ENCODE measurements around the gene MYLK.

Gene MYLK

DNA sequence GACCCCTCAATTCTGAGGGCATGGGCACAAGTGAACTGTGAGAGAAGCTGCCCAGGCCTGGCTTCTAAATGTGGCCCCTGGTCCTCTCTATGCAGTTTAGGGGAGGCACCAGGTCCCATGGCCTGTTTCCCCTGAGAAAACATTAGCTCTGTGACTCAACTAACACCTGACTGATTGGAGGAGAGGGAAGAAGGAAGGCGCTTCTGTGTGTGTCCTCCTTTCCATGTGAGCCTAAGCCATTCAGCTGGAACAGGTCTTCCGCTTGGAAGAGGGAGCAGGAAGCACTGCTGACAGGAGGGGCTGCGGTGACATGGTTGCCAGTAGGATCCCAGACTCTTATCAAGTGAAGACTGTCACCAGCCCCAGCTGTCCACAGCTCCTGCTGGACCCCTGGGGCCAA lies 79.5 kb downstream of the MYLK start:
- TF ChIP-seq CTCF (IDR thresholded peaks at IDR 0.05; ENCODE audit: extremely low read depth, missing control alignments), result no peak
- no peak for DNase-seq (ENCODE audit: low spot score)

DNA sequence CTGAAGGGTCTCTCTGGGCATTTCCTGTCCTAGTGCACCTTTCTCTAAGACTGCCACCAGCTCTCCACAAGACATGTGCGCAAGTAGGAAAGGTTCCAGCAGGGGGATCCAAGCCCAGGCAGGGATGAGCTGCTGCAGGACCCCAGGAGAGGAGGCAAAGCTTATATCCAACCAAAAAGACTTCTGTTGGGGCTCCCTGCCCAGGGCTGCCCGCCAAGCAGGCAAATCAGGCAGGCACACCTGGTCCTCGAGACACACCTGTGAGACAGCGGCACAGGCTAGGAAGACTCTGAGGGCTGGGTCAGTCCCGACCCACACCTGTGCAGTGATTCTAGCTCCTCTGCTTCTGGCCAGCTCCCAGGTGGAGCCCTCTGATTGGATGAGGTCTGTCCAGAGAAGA lies 80.6 kb downstream of the MYLK start:
- DNase-seq (ENCODE audit: low spot score), result no peak
- TF ChIP-seq CTCF (IDR thresholded peaks at IDR 0.05; ENCODE audit: extremely low read depth, missing control alignments), result no peak

- DNase-seq (ENCODE audit: low spot score), result no peak
- TF ChIP-seq CTCF (IDR thresholded peaks at IDR 0.05; ENCODE audit: extremely low read depth, missing control alignments), result no peak
These were observed 82.0 kb downstream of the MYLK start for GRCh38 chr3:123802007-123802625.

DNA sequence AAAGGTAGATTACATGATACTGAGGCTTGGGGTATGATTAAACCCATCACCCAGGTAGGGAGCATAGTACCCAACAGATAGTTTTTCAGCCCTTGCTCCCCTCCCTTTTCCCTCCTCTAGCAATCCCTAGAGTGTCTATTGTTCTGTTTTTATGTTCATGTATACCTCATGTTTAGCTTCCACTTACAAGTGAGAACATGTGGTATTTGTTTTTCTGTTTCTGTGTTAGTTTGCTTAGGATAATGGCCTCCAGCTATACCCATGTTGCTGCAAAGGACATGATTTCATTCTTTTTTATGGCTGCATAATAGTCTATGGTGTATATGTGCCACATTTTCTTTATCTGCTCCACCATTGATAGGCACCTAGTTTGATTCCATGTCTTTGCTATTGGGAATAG lies 82.7 kb downstream of the MYLK start:
- no peak for TF ChIP-seq CTCF (IDR thresholded peaks at IDR 0.05; ENCODE audit: extremely low read depth, missing control alignments)

GRCh38 chr3:123800362-123800682 lies 83.8 kb downstream of the MYLK start:
- no peak for DNase-seq (ENCODE audit: low spot score)
- no peak for TF ChIP-seq CTCF (IDR thresholded peaks at IDR 0.05; ENCODE audit: extremely low read depth, missing control alignments)

More for the DNA sequence above, 82.7 kb downstream of the MYLK start:
- no peak for DNase-seq (ENCODE audit: low spot score)

GRCh38 chr3:123799544-123800361 lies 84.4 kb downstream of the MYLK start:
- DNase-seq (ENCODE audit: low spot score), result no peak
- TF ChIP-seq CTCF (IDR thresholded peaks at IDR 0.05; ENCODE audit: extremely low read depth, missing control alignments), result no peak

GRCh38 chr3:123798550-123798949 lies 85.6 kb downstream of the MYLK start:
- no peak for DNase-seq (ENCODE audit: low spot score)
- no peak for TF ChIP-seq CTCF (IDR thresholded peaks at IDR 0.05; ENCODE audit: extremely low read depth, missing control alignments)

Data from GM20000 (cell line).